WERI-Rb-1 (cell line): ENCODE measurements around the gene MYO5A.

ENCODE experiments used
- DNase-seq: peaks from one replicate; pipeline ENCODE4 v3.0.0-alpha.2; 2020
- H3K27ac ChIP-seq: fragments of 250-450 bp; sonication (Bioruptor Pico); 2 replicates; pipeline ENCODE4 v1.5.1; 2020; ENCODE audit warnings: mild to moderate bottlenecking, moderate library complexity
- H3K27me3 ChIP-seq: fragments of 250-450 bp; sonication (Bioruptor Pico); 2 replicates; pipeline ENCODE4 v1.5.1; 2021; ENCODE audit warnings: mild to moderate bottlenecking, low read depth, moderate library complexity; ENCODE audit not compliant: insufficient read depth, severe bottlenecking
- H3K36me3 ChIP-seq: fragments of 250-450 bp; sonication (Bioruptor Pico); 2 replicates; pipeline ENCODE4 v1.5.1; 2020; ENCODE audit warnings: mild to moderate bottlenecking, moderate library complexity
- H3K4me3 ChIP-seq: 2 replicates; pipeline ENCODE4 v1.5.1; 2011; ENCODE audit warnings: low read depth, mild to moderate bottlenecking, control low read depth, low read length
- H3K9me3 ChIP-seq: fragments of 250-450 bp; sonication (Bioruptor Pico); 2 replicates; pipeline ENCODE4 v1.5.1; 2021; ENCODE audit warnings: mild to moderate bottlenecking, moderate library complexity; ENCODE audit not compliant: severe bottlenecking
- TF ChIP-seq, protein P1 (sequence below): IDR thresholded peaks from 2 replicates; pipeline ENCODE4 v1.5.1; 2011; ENCODE audit warnings: low read depth, mild to moderate bottlenecking, control low read depth, inconsistent platforms, low read length

The MYO5A gene

DNA sequence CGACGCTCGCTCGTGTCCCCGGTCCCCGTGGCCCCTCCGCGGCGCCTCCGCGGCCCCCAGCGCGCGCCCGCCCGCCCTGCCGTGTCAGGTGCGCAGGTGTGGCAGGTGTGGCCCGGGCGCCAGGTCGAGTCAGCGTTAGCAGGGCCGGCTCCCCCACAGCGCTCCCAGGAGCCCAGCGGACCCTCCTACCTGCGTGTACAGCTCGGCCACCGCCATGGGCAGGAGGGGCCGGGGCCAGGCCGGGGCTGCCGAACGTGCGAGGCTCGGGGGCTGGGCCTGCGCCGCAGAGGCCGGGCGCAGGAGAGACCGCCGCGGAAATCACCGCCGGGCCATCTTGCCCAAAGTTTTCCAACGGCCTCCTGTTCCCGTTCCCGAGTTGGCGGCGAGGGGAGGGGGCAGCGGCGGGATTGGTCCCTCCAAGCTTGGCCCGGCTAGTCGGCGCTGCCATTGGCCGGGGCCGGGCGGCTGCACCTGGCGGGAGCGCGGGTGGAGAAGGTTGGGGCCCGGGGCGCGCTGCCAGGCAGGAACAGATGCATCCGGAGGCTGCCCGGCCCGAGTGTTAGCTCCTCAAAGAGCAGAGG lies 233.2 kb downstream of the MYO5A start, which contains the start of gene MYO5C:
TSS of gene MYO5C (minus strand) at position 384 of the 581 bp plus-strand sequence. CDS start at position 216, 168 bp downstream.
- peaks cover 4% of the 10 kb centered on the region; the same call in 1 of the 2 replicates for H3K36me3 ChIP-seq
- TF ChIP-seq, protein P1, sequence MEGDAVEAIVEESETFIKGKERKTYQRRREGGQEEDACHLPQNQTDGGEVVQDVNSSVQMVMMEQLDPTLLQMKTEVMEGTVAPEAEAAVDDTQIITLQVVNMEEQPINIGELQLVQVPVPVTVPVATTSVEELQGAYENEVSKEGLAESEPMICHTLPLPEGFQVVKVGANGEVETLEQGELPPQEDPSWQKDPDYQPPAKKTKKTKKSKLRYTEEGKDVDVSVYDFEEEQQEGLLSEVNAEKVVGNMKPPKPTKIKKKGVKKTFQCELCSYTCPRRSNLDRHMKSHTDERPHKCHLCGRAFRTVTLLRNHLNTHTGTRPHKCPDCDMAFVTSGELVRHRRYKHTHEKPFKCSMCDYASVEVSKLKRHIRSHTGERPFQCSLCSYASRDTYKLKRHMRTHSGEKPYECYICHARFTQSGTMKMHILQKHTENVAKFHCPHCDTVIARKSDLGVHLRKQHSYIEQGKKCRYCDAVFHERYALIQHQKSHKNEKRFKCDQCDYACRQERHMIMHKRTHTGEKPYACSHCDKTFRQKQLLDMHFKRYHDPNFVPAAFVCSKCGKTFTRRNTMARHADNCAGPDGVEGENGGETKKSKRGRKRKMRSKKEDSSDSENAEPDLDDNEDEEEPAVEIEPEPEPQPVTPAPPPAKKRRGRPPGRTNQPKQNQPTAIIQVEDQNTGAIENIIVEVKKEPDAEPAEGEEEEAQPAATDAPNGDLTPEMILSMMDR: no peak
- peak; percentile 90 for DNase-seq
- no peaks in the 10 kb centered on the region for H3K27me3 ChIP-seq
- H3K27ac ChIP-seq: peak within 1 kb of the TSS; percentile 40
- no peaks in the 10 kb centered on the region for H3K9me3 ChIP-seq
- H3K4me3 ChIP-seq: peak within 1 kb of the TSS; percentile 81

DNA sequence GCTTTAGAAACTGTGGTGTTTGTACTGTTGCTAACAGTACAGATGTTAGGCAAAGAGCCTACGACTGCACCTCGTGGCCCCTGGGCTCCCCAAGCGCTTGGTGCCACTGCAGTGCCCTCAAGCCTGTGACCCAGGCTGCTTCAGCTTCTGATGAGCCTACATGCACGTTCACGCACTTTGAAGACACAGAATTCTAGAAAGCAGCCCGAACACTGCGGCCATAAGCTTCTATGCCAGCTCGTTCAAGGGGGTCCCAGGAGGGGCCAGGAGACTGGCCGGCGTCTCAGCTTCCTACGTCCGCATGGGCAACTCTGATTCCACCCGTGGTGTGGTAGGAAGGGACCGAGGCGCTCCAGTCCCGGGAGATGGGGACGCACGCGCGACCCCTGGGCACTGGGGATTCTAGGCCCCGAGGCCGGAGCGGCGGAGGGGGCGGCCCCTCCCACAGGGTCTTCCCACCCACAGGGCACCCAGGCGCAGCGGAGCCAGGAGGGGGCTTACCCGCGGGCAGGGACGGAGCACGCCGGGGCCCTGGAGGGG lies 233.7 kb downstream of the MYO5A start:
- no peak for DNase-seq
- no peaks in the 10 kb centered on the region for H3K27me3 ChIP-seq
- H3K36me3 ChIP-seq: peaks cover 4% of the 10 kb centered on the region; the same call in 1 of the 2 replicates
- H3K4me3 ChIP-seq: peak overlapping the region; percentile 81
- no peaks in the 10 kb centered on the region for H3K9me3 ChIP-seq
- H3K27ac ChIP-seq: no peak overlapping the region
- TF ChIP-seq, protein P1: no peak

DNA sequence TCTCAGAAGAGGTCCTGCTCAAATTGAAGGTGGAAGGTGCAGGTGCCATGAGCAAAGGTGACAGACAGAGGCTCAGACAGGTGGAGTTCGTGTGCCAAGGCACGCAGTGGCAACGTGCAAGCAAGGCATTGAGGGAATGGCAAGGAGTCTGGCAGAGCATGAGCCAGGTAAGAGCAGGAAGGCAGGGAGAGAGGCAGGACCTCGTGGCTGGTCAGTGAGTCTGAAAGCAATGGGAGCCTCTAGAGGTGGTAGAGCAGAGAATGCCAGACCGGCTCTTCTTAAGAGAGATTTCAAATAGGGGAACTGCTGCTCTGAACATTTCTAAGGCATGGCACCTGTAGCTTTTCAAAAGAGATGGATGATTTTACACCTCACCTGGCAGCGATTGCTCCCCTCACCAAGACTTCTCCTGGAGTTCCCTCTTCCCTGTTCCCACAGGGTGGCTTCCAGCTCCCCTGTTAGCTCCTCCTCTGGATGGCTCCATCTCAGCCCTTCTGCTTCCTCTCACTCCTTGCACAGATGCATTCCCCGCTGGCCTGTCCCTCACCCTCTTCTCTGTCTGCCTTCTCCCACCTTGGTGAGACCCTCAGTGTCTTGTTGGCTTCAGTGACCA lies 235.8 kb downstream of the MYO5A start:
- DNase-seq: no peak
- Histone ChIP-seq H3K4me3 (no peak overlapping the region), H3K27ac (no peak overlapping the region), H3K36me3 (peaks cover 4% of the 10 kb centered on the region; the same call in 1 of the 2 replicates), H3K27me3 (no peaks in the 10 kb centered on the region), H3K9me3 (no peaks in the 10 kb centered on the region)
- TF ChIP-seq, protein P1: no peak

DNA sequence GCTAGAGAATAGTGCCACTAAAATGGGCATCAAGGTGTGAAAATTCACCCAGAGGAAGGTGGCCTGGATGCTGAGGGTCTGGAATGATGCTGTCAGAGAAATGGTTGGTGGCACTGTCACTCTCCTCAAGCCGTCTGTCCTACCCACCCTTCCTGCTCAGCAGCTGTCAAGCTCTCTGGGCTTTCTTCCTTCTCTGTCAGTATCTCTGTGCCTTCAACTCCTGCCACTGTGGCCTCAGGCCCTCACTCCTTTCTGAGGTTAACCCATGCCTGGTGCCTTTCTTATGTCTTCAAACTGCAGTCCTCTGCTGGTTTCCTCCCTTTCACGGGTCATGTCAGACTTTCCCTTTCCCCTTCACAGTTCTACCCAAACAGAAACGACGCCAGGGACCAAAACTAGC lies 237.5 kb downstream of the MYO5A start:
- Histone ChIP-seq H3K4me3 (no peak overlapping the region), H3K36me3 (peaks cover 4% of the 10 kb centered on the region; the same call in 1 of the 2 replicates), H3K9me3 (no peaks in the 10 kb centered on the region), H3K27me3 (no peaks in the 10 kb centered on the region), H3K27ac (no peak overlapping the region)
- TF ChIP-seq, protein P1: no peak
- DNase-seq: no peak

DNA sequence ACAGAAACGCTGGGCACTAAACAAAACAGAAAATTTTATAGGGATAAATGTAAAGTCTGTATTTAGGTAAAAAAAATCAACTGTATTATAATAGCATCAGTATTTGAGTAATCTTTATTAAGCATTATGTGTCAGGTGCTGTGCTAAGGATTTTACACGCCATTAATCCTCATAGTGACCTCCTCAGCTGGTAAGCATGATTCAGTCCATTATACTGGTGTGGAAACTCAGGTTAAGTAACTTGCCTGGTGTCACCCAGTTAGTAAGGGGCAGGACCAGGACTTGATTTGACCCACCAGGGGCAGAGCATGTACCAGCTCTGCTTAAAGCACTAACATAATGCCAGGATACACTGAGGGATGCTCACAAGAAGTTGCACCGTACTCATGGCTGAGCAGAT lies 237.9 kb downstream of the MYO5A start:
- H3K27ac ChIP-seq: no peak overlapping the region
- TF ChIP-seq, protein P1: no peak

More for the DNA sequence above, 237.9 kb downstream of the MYO5A start:
- H3K9me3 ChIP-seq: no peaks in the 10 kb centered on the region
- no peak overlapping the region for H3K4me3 ChIP-seq
- no peak for DNase-seq
- no peaks in the 10 kb centered on the region for H3K27me3 ChIP-seq
- H3K36me3 ChIP-seq: peaks cover 4% of the 10 kb centered on the region; the same call in 1 of the 2 replicates
